Measurements from ENCODE around the gene STMN3.
"Not testable (repeated sequence)": the region's sequence is repeated elsewhere in the genome, so short reads cannot be mapped to it uniquely, and the experiment has no call there.

GRCh38 chr20:63631426-63631825, 21.8 kb downstream of the STMN3 start:
- TF ChIP-seq ATF3 (IDR thresholded peaks at IDR 0.05); CTCF (IDR thresholded peaks at IDR 0.05; ENCODE audit: low read depth, low read length, missing input control); EGR1 (IDR thresholded peaks at IDR 0.05; ENCODE audit: low read depth in 2 of 2); MAX (IDR thresholded peaks at IDR 0.05); YY1 (IDR thresholded peaks at IDR 0.05); REST (IDR thresholded peaks at IDR 0.05); ZBTB33 (IDR thresholded peaks at IDR 0.05); GABPA (IDR thresholded peaks at IDR 0.05 in 1 of 2, conservative IDR thresholded peaks at IDR 0.05 in 1 of 2); HNF4G (IDR thresholded peaks at IDR 0.05); JUND (IDR thresholded peaks at IDR 0.05); RXRA (IDR thresholded peaks at IDR 0.05): not testable (repeated sequence)
